HTERT RPE-1 (cell line): ENCODE measurements around the gene MPND.

Source experiments
- in situ Hi-C: fragments of 300-500 bp; cut with MboI; formaldehyde crosslinking; loops from 4 replicates; pipeline ENCODE4 v1.14.3; 2020; ENCODE audit warnings: low sequenced_read_pairs

The MPND gene

DNA sequence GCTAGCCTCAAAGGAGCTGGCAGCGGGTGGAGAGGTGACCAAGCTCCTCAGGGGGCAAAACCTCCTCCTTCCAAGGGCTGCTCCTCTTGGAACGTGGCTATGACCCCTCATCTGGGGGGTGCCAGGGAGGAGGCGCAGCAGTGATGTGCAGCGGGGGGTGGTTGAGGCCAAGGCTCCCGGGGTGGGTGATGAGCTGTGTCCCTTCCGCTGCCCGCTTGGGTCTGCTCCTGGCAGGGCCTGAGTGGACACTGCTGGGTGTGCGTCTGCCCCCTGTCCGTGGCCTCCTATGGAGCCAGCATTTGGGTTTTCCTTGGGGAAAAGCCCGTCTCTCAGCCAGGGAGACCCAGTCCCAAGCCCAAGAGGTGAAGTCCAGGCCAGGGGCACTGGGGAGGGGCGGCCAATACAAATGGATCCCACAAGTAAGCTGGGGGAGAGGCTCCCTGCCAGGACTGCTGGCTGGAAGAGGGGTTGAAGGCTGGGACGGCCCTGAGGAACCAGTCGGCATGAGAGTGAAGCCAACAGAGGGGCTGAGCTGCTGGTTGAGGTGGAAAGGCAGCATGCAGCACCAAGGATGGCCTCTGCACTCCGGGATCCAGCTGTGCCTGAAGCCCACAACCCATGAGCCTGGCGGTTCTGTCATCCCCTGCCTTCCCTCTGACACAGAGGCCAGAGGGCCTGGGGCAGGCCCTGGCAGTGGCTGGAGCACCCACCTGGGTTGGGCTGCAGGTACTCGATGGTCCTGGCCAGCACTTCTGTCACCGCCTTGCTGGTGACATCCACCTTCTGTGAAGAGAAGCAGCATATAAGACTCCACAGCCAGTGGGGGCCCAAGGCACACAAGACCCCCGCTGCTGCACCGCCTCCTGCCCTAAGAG, 22.7 kb downstream of the MPND start:
- in situ Hi-C loops, result no loop called here

DNA sequence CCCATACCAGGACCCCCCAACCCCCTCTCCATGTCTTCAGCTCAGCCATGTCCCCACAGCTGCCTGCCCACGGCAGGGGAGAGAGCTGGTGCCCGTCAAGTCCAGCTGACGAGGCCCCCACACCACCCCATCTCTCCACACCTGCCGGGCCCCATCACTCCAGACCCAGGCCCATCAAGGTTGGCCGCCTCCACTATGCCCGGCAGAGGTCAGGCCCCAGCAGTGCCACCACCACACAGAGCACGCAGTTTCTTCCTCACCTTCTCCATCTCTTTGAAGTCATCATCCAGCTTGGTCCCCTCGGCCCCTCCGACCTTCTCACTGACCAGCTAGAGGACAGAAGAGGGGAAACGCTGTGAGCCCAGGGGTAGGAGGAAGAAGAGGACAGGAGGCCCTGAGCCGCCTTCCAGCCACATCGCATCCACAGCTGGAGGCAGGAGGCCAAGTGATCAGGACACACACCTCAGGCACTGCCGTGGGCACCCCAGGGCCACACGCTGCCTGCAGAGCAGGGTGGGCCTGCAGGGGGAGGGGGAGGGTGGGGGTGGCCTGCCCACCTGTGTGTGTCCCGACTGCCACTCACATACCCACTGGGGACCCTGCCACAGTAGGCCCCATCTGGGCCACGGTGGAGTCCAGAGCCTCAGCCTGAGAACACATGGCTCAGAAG, 23.4 kb downstream of the MPND start:
- in situ Hi-C loops, result no loop called here

DNA sequence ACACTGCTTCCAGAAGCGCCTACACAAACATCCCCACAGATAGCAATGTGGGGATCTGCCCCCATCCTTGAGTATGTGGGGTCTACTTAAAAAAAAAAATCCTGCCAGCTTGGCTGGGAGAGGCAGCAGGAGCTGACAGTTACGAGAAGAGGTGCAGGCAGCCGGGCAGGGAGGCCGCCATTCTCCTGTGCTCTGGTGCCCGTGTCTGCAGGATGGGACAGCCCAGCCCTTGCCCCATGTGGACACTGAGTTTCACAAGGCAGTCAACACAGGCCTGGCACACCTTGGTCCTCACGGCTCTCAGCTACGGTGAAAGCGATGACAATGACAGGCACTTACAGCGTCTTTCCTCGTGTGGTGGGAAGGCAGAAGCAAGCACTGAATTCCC, 24.0 kb downstream of the MPND start:
- in situ Hi-C loops, result no loop called here

DNA sequence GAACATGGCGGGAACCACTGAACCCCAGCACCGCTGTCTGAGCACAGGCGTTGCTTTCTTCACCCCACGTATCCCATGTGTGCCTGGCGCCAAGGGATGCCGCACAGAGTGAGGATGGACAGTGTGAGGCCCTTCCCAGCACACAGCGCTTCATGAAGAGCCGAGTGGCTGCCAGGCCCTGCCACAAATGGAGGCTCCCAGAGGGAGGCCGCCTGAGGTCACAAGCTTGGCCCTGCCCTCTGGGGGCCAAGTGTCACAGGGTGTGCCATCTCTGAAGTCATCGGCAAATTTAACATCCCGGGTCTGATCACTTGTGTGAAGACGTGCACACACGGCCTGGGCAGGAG, 24.4 kb downstream of the MPND start:
- in situ Hi-C loops, result no loop called here

DNA sequence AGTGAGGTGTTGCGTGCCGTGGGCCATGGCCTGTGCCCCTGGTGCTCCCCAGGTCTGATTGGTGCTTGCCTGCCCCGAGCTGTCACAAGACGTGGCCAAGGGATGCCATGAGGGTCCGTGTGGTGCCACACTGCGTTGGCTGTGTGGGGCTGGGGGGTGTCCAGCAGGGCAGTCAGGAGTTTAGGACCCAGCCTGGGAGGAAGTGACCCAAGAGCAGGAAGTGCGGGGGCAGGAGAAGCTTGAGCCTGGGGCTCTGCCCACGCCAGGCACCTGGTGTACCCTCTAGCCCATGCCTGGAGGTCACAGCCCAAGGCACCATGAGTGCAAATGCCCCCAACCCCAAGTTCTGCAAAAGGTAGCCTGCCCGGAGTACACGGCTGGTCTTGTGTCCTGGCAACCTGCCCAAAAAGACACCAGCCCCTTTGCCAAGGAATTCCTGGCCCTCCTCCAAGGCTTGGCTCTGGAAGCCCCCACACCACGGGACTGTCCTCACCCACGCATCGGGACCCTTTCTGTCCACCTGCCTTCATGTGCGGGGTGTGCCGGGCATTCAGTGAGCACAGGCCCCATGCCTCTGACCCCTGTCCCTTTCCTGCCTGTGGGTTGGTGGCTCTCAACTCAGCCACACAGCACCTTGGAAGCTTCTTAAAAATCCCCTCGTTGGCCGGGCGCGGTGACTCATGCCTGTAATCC, 24.9 kb downstream of the MPND start:
- in situ Hi-C loops, result no loop called here

DNA sequence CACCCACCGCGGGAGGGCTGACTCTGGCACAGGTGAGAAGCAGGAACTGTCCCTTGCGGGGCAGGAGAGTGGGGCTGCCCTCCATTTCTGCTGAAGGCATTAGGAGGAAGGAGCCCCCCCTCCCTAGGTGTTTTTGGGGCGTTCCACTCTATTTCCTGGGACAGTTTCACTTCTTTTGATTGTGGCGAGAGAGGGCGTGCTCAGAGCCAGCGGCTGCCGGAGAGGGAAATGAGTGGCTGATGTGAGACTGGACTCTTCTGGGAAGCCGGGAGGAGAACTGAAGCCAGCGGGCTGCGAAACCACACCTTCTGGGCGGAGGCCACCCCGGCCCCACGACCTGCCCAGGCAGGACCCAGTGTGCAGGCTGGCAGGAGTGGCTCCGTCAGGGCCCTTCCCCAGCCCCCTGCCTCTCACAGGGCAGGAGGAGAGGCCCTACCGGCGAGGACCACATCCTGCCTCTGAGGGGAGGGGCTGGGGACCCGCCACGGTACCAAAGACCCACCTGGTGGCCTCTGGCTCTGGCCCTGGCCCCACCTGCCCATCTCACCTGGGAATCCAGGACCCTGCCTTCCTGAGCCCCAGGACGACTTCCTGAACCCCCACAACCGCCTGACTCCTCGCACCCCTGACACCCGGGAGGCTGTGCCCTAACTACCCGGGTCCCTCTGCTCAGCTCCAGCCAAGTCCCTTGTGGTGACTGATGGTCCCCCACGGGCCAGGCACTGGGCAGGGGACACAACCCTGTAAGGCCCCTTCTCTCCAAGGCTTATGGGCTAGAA, 25.9 kb downstream of the MPND start:
- in situ Hi-C loops, result no loop called here

DNA sequence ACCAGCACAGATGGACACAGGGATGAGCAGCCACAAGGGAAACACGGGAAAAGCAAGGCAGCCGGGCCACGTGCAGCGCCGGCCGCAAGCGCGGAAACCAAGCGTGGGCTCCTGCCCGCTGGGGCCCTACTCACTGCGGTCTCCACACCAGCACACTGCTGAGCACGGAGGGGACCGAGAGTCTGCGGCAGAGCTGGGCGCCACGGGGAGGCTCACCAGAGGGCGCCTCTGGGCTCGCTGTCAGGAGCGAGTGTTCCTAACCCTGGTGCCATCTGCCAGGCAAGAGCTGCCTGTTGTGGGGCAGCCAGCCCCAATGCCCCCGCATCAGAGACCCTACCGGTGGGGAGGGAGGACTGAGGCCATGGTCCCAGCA, 26.5 kb downstream of the MPND start:
- in situ Hi-C loops, result no loop called here

DNA sequence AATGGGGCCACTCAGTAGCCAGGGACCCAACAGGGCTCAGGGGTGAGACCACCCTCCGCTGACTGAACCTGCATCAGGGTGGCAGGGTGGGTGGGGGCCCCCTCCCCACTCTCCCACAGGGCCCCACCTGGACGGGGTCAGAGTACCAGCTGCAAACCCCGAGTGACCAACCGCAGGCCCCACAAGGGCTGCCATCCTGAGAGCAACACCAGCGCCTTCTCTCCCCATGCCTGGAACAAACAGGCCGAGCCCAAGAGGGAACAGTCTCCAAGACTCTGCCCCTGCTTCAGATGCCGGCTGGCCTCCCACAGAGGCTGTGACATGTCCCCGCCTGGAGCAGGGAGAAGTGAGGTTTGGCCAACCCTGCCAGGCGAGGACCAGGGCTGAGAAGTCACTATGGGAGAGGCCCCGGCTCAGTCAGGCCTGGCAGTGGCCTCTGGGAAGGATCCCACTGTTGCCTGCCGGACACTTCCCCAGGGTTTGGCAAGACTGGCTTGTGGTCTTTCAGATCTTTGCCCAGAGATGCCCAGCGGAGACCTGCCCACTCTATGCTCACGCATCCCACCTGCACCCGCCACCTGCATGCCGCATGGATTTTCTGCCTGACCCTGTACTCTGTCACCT, 27.2 kb downstream of the MPND start:
- in situ Hi-C loops, result no loop called here

DNA sequence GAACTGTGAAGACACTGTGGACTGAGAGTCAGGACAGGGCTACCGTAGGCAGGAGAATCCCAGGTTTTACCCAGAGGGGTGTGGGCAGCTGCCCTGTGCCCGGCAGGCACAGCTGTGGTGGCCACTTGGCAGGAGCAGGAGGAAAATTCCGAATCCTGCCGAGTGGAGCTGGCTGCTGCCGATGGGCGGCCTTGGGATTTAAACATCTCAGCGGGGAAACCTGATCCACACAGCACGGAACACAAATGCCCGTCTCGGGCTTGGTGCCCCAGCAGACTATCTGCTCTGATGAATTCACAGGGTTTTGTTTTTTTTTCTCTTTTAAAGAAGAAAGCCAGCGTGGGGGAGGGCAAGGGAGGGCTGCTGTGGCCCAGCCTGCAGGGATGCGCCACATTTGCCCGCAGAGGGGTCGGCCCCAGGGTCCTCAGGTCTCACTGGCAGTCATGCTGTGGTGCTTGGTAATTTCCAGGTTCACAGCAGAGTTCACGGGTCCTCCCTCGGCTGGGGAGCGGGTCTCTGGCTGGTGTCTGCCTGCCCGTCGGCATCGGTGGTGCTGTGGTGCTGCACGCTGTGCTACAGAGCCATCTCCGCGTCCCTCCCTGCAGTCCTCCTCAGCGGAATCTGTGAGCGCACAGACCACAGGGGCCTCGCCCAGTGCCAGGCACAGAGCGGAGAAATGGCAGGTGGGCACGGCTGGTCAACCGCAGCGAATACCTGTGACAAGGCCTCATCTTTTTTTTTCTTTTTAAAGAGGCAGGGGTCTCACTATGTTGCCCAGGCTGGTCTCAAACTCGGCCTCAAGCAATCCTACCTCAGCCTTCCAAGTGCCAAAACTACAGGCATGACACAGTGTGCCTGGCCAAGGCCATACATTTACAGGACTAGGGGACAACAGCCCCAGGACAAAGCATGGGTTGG, 28.1 kb downstream of the MPND start:
- in situ Hi-C loops, result no loop called here

DNA sequence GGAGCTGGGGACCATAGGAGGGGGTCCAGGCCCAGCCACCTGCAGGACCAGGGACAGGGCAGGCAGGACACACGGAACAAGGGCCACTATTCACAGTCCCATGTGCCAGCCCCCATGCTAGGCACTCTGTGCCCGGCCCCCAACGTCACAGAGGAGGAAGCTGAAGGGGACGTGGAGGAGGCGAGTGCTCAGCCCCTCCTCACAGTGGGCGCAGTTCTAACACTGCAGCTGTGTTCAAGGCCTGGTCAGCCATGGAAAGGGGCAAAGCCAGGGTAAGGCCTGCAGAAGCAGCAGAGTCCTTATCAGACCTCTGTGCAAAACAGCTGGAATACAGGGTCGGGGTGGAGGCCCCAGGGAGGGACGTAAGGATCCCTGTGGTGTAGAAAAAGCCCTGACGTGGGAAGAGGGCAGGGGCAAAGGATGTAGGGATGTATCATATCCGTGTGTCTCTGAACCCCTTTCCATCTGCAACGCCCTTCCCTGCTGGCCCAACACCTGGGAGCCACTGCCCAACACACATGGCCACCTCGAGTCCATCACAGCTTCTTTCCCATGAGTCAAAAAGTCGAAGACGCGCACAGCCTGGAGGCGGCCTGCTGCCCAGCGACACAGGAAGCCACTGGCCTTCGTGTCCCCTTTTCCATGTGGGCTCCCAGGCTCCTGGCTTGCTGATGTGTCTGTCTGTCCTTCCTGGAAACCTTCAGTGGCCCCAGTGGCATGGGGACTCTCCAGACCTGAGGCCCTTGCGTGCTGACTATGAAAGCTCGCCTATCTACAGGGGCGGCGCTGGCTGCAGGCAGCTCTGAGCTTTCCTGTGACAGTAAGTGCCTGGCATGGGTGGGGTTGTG, 29.0 kb downstream of the MPND start:
- in situ Hi-C loops, result no loop called here

DNA sequence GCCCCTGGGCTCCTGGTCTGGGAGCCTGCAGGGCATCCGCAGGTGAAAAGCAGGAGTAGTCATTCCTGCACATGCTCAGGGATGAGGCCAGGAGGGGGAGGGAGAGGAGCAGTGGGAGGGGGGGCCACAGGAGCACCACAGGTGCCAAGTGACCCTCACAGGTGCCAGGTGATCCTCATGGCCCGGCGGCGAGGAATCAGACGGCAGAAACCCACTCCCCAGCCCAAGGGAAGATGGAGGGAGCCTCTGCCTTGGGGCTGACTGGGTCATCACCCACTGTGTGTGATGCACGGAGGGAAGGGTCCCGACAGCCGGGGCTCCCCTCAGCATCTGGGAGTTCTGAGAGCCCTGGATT, 29.6 kb downstream of the MPND start:
- in situ Hi-C loops, result no loop called here

DNA sequence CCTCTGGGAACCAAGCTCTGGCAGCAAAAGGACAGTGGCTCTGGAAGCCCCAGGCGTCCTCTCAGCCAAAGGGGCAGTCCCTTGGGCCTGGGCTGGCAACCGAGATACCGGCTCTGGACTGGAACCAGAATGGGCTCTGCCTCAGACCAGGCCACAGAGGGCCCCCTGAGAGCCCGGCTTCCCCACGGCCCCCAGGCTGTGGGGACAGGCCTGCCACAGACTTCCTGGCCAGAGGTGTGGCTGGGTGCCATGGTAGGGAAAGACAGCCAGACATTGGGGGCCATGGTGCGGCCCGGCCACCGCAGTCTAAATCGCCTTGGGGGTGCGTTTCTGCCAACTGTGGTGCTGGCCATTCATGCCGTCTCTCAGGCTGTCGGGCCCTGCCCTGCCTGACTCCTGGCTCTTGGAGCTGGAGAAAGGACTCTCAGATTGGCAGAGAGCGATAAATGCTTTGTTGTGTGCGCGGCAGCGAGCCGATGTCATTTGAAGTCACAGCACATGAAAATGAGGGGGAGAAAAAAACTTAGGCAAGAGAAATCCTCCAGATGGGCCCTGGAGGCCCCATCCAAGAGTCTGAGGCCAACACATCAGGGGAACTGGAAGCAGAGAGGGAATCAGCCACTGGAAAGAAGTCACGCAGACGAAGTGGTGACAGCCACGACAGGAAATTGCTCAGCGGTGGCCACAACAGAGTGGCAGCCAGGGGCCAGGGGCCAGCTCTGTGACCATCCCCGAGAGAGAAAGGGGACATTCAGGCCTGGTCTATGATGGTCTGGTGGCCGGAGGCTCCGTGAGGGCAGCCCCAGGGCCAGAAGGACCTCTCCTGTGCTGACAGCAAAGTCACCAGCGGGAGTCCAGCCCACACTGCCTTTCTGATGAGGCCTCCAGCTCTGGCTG, 30.5 kb downstream of the MPND start:
- in situ Hi-C loops, result no loop called here

DNA sequence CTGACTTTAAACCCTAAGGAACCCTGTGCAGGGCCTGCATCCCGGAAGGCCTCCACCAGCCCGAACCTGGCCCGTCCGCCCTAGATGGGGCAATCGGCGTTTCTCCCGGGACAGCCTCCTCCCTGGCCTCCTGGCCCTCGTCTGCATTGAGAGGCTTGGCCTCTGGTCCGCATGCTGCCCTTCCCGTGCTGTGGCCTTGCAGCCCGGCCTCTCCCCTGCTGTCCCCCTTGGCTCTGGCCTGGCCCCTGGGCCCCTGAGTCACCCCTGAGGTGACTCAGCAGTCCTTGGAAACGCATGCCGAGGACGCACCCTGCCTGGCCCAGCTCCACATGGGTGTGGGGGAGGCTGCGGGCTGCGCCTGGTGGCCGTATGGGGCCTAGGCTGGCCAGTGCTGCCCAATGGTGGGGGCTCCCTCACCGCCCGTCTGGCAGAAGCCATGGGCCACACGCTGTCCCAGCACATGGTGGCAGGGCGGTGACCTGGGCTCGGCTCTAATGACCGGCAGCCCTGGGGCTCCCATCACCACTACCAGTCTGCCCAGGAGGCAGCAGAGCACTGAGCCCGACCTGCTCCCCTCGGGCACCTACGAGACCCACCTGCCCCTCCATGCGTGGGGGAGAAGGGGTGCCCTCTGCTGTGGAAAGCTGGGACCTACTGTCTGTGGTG, 31.3 kb downstream of the MPND start:
- in situ Hi-C loops, result no loop called here

DNA sequence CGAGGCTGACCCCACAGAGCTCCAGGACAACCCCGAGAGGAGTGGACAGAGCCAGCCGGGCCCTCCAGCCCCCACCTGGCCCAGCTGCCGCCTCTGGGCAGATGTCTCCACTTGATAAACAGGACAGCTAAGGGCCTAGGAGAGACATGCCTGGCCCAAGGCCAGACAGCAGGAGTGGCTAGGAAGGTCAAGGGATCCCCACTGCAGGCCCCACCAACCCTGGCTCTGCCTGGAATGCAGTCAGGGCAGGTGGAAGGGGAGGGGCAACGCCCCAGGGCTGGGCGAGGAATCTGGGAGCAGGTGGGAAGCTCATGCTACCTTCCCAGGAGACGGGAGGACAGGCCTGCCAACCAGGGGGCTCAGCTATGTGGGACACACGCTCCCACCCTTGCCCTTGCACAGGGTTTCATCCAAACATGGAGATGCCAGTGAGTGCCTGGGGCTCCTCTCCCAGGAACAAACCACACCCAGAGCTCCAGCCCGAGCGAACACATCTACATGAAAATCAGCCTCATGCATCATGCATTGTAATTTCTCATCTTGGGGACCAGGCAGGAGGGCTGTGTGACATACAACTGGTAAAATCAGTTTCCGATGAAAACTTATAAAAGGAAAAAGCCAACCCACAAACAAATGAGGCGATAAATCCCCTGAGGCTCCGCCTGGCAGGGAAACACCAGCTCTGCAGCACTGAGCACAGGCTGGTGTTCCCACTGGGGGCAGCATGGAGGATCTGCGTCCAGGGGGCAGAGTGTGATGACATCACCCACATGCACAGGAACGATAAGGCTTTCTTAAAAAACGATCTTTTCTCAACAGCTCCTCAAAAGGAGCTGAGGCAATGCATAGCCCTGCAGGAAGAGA, 32.0 kb downstream of the MPND start:
- in situ Hi-C loops, result no loop called here

DNA sequence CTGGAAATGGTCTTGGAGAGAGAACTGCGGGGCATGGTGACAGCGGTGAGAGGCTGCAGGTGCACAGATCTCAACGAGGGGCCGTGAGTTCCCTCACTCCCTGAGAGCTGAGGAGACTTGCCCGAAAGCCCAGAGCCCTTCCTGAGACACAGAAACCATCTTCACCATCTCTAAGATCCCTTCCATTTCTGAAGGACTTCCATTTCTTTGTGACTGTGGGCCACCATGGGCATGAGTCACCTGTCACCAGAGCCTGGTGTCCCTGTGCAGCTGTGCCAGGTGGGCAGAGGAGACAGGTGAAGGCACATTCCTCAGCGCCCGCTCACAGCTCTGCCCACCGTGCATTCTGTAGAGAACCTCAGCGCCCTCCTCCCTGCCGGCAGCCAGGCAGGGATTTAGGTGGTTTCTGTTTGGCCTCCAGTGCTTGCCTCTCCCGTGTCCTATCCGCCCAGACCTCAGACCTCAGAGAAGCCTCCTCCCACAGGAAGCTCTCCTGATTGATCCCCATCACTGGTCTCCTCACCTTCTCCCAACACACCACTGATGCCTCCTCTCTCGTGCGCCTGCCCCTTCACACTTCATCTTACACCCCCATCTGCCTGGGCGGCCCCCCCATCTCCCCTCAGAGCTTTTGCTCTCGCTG, 32.8 kb downstream of the MPND start:
- in situ Hi-C loops, result no loop called here

DNA sequence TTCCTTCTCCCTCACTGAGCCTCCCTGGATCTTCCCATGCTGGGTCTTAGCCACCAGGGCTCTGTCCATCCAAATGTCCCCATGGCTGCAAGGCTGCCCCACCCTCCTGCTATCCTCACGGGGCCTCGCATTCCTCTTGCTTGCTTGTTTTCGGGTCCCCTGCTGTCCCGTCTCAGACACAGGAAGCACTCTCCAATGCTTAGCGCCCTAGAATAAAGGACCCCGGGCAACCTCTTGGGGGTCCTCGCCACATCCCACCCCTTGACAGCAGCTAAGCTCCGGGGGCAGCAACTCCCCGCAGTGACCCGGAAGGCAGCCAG, 33.3 kb downstream of the MPND start:
- in situ Hi-C loops, result no loop called here
